A549 treated with CORT108297 at 1 μM for 4 hours (cell line): ENCODE results near the gene WDHD1. TPM values are rescaled to one million over a fixed set of nuclear protein-coding genes. Genes with fewer than 3 reads are reported as not detected.

ENCODE experiments used
- total RNA-seq: library from RNA; stranded (reverse); fragments of 200-300 nt; extraction: Qiagen RNA extraction; gene quantifications from 5 replicates; pipeline ENCODE4 v1.2.3, GENCODE V29; 2022

The WDHD1 gene
- total RNA-seq, result 9.9 to 13.7 TPM (median 11.7 TPM) in 5 replicates

GRCh38 chr14:55026793-55027561 is at the start of gene WDHD1, which contains the start of gene SOCS4:
WDHD1 (minus strand) TSS chr14:55027099; CDS start chr14:55026787, 312 bp downstream.
SOCS4 (plus strand) TSS chr14:55027236; CDS start chr14:55043042, 15,806 bp downstream.

GRCh38 chr14:55051423-55052268 is 24.7 kb upstream of the WDHD1 start, which contains the start of gene MAPK1IP1L:
MAPK1IP1L (plus strand) TSS chr14:55051647; CDS start chr14:55061684, 10,037 bp downstream.

GRCh38 chr14:54902521-54903420 is 124.1 kb downstream of the WDHD1 start, which contains the start of gene GCH1:
GCH1 (minus strand) TSS chr14:54902826; CDS start chr14:54902663, 163 bp downstream.

Other genes with a start within 250 kb of the WDHD1 start
- 2.8 to 4.7 TPM (median 3.5 TPM) in 5 replicates for gene GCH1, start 124.3 kb downstream of the WDHD1 start, total RNA-seq
- gene SOCS4, start 137 bp upstream of the WDHD1 start, total RNA-seq, result 8.3 to 11.5 TPM (median 9.0 TPM) in 5 replicates
- 96.3 to 110 TPM (median 100.0 TPM) in 5 replicates for gene MAPK1IP1L, start 24.5 kb upstream of the WDHD1 start, total RNA-seq
- 166 to 207 TPM (median 187 TPM) in 5 replicates for gene LGALS3, start 102.2 kb upstream of the WDHD1 start, total RNA-seq
- gene DLGAP5, start 164.5 kb upstream of the WDHD1 start, total RNA-seq, result 26.3 to 44.6 TPM (median 32.0 TPM) in 5 replicates
- gene FBXO34, start 244.3 kb upstream of the WDHD1 start, total RNA-seq, result 11.2 to 17.7 TPM (median 14.5 TPM) in 5 replicates